ENCODE measurements around the gene USB1. TPM values are rescaled to one million over a fixed set of nuclear protein-coding genes. Genes with fewer than 3 reads are reported as not detected.

USB1 gene
- 17.9 and 23.9 TPM in 2 replicates for total RNA-seq (2014; rRNA removed; shearing (Covaris generic); ENCODE audit: low replicate concordance)

GRCh38 chr16:58000706-58001676 lies at the start of gene USB1:
TSS of gene USB1 (plus strand) at chr16:58001407. CDS start at chr16:58001484, 77 bp downstream.
- peak; percentile 94 for DNase-seq
- Histone ChIP-seq H3K4me3 (peak within 1 kb of the TSS; percentile 99), H3K9me3 (no peaks in the 10 kb centered on the region), H3K27me3 (no peaks in the 10 kb centered on the region), H3K36me3 (peaks cover 49% of the 10 kb centered on the region)

DNA sequence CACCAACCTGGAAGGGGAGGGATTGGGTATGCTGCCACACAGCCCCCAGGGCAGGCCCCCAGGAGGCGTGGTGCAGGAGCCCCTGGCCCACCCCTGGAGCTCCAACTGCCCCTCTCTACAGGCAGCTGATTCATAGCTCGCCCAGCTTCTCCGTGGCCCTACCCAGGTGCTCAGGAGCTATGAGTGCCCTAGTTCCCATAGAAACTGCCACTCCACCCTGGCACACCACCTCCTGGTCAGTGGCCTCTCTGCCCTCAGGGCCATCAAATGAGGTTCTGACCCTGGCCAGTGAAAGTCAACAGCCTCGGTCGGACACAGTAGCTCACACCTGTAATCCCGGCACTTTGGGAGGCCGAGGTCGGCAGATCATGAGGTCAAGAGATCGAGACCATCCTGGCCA lies 48.3 kb upstream of the USB1 start:
- no peaks in the 10 kb centered on the region for H3K36me3 ChIP-seq
- no peak for DNase-seq
- no peaks in the 10 kb centered on the region for H3K9me3 ChIP-seq
- peaks cover 4% of the 10 kb centered on the region for H3K27me3 ChIP-seq
- no peak overlapping the region for H3K4me3 ChIP-seq

DNA sequence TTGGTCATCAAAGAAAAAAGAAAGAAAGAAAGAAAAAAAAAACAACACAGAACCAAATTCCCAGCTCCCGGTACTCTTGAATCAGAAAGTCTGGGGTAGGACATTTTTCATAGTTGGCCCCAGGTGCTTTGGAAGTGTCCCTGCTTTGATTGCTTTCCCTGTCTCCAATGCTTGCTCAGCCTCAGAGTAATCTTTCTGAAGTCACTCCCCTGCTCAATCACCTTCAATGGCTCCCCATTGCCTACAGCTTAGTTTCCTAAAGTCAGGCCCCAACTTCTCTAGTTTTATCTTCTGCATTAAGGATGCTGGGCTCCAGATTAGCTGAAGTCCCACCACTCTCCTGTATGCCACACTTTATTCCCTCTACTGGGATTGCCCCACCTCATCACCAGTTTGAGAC lies 47.4 kb upstream of the USB1 start:
- DNase-seq: no peak
- Histone ChIP-seq H3K9me3 (no peaks in the 10 kb centered on the region), H3K4me3 (no peak overlapping the region), H3K36me3 (no peaks in the 10 kb centered on the region), H3K27me3 (peaks cover under 1% of the 10 kb centered on the region)

GRCh38 chr16:57955572-57956188 lies 45.5 kb upstream of the USB1 start:
- Histone ChIP-seq H3K9me3 (no peaks in the 10 kb centered on the region), H3K4me3 (no peak overlapping the region), H3K27me3 (no peaks in the 10 kb centered on the region; the same call in 1 of the 2 replicates), H3K36me3 (no peaks in the 10 kb centered on the region)
- DNase-seq: peak; percentile 46

- no peaks in the 10 kb centered on the region for H3K36me3 ChIP-seq
- no peaks in the 10 kb centered on the region for H3K9me3 ChIP-seq
- H3K4me3 ChIP-seq: no peak overlapping the region
- DNase-seq: no peak
- no peaks in the 10 kb centered on the region; the same call in 1 of the 2 replicates for H3K27me3 ChIP-seq
Observed at GRCh38 chr16:57956270-57956808, 44.9 kb upstream of the USB1 start.

- no peak overlapping the region for H3K4me3 ChIP-seq
- no peaks in the 10 kb centered on the region for H3K36me3 ChIP-seq
- DNase-seq: no peak
- H3K27me3 ChIP-seq: no peaks in the 10 kb centered on the region; the same call in 1 of the 2 replicates
- H3K9me3 ChIP-seq: no peaks in the 10 kb centered on the region
Observed at GRCh38 chr16:57956924-57957672, 44.1 kb upstream of the USB1 start.

DNA sequence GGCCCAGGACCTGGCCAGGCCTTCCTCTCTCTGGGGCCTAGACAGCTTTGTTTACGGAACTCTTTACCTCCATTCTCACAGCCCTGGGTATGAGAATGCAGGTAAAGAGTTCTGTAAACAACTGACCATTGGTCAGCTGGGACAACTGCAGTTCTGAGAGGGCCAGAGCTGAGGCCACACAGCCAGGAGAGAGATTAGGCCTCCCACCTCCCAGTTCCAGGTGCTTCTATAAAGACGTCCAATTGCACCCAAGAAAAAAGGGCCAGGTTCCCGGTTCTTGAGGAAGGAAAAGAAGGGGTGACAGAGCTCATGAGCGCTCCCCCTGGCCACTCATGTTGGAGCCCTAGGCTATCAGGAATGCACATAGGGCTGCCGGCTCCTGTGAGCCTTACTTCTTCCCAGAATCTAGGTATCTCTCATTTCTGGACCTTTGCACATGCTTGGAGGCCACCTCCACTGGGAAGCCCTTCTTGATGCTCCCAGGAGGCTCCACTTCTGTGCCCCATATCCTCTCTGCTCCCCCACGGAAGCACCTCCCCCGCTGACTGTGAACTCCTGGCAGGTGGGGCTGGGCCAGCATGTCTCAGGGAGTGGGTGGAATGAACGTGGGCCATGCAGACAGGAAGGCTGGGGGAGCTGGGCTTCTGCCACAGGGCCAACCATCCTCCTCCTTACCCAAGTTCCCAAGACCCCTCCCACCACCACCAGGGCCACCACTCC lies 43.4 kb upstream of the USB1 start:
- Histone ChIP-seq H3K27me3 (no peaks in the 10 kb centered on the region; the same call in 1 of the 2 replicates), H3K4me3 (no peak overlapping the region), H3K9me3 (no peaks in the 10 kb centered on the region), H3K36me3 (no peaks in the 10 kb centered on the region)
- no peak for DNase-seq

GRCh38 chr16:57958544-57958943 lies 42.7 kb upstream of the USB1 start:
- H3K9me3 ChIP-seq: no peaks in the 10 kb centered on the region
- no peak overlapping the region for H3K4me3 ChIP-seq
- no peak for DNase-seq
- no peaks in the 10 kb centered on the region; the same call in 1 of the 2 replicates for H3K27me3 ChIP-seq
- no peaks in the 10 kb centered on the region for H3K36me3 ChIP-seq

GRCh38 chr16:57959121-57959520 lies 42.1 kb upstream of the USB1 start:
- DNase-seq: no peak
- no peaks in the 10 kb centered on the region for H3K36me3 ChIP-seq
- no peaks in the 10 kb centered on the region for H3K9me3 ChIP-seq
- H3K4me3 ChIP-seq: no peak overlapping the region
- H3K27me3 ChIP-seq: no peaks in the 10 kb centered on the region; the same call in 1 of the 2 replicates

GRCh38 chr16:57959804-57960203 lies 41.4 kb upstream of the USB1 start:
- no peaks in the 10 kb centered on the region; the same call in 1 of the 2 replicates for H3K27me3 ChIP-seq
- no peaks in the 10 kb centered on the region for H3K9me3 ChIP-seq
- H3K4me3 ChIP-seq: no peak overlapping the region
- no peaks in the 10 kb centered on the region for H3K36me3 ChIP-seq
- no peak for DNase-seq

DNA sequence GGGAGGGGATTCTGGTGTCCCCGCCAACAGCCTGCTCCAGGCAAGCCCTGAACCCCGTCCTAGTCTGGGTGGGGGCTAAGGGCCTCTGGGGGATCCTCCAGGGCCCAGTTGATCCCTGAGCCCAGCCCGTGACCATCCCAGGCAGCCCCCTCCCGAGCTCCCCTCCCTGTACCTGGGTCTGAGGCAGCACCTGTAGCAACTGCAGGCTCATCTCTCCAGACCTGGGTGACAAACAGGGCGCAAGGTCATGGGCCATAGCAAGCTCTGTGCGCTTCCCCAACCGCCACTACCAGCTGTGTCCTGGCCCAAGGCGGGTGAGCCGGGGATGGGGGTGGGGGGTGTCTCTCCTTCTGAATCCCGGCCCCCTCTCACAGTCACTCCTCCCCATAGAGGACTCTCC lies 40.9 kb upstream of the USB1 start:
- DNase-seq: no peak
- H3K4me3 ChIP-seq: no peak overlapping the region
- H3K36me3 ChIP-seq: no peaks in the 10 kb centered on the region
- H3K27me3 ChIP-seq: no peaks in the 10 kb centered on the region; the same call in 1 of the 2 replicates
- no peaks in the 10 kb centered on the region for H3K9me3 ChIP-seq

DNA sequence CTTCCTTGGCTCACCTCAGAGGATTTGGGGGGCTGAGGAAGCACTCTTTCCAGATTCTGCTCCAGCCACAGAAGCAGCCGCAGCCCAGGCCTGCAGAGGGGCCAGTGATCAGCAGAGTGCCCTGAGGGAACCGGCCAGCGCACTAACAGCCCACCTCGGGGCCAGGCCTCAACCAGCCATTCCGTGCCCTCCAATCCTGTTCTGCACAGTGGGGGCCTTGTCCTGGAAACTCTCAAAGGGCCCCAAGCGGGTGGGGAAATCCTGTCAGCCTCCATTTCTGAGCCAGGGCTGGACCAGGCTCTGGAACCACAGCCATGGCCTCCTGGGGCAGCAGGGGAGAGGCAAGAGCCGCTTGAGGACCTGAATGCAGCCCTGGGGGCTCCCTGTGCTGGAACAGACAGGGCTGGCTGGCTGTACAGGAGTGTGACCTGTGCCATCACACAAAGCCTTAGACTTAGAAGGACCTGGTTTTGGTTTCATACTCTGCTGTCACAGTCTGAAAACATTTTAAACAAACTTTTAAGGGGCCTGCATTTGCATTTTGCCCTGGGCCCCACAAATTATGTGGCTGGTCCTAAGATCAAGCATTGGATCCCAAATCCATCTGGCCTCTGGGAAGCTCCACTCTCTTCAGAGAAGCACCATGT lies 40.3 kb upstream of the USB1 start:
- Histone ChIP-seq H3K9me3 (no peaks in the 10 kb centered on the region), H3K4me3 (no peak overlapping the region), H3K27me3 (no peaks in the 10 kb centered on the region; the same call in 1 of the 2 replicates), H3K36me3 (no peaks in the 10 kb centered on the region)
- no peak for DNase-seq

- Histone ChIP-seq H3K4me3 (no peak overlapping the region), H3K36me3 (no peaks in the 10 kb centered on the region), H3K9me3 (no peaks in the 10 kb centered on the region), H3K27me3 (no peaks in the 10 kb centered on the region; the same call in 1 of the 2 replicates)
- no peak for DNase-seq
Observed at GRCh38 chr16:57961538-57961937, 39.7 kb upstream of the USB1 start.

- Histone ChIP-seq H3K36me3 (no peaks in the 10 kb centered on the region), H3K4me3 (no peak overlapping the region), H3K9me3 (no peaks in the 10 kb centered on the region), H3K27me3 (no peaks in the 10 kb centered on the region; the same call in 1 of the 2 replicates)
- DNase-seq: no peak
Observed at GRCh38 chr16:57962046-57962445, 39.2 kb upstream of the USB1 start.

GRCh38 chr16:57962756-57963155 lies 38.5 kb upstream of the USB1 start:
- Histone ChIP-seq H3K4me3 (no peak overlapping the region), H3K27me3 (no peaks in the 10 kb centered on the region), H3K9me3 (no peaks in the 10 kb centered on the region), H3K36me3 (no peaks in the 10 kb centered on the region)
- DNase-seq: no peak
